HEK293T (cell line): ENCODE data around the gene OVCH1.

Experiments used
- FOXK2 ChIP-seq: fragments of 450-650 bp; IDR thresholded peaks from 2 replicates; pipeline ENCODE4 v1.6.1; 2016; ENCODE audit warnings: mild to moderate bottlenecking
- L3MBTL2 ChIP-seq: fragments of 450-650 bp; conservative IDR thresholded peaks from 2 replicates; pipeline ENCODE4 v1.6.1; 2016; ENCODE audit warnings: mild to moderate bottlenecking
- ZNF384 ChIP-seq: fragments of 450-650 bp; IDR thresholded peaks from 2 replicates; pipeline ENCODE4 v1.6.1; 2016

DNA sequence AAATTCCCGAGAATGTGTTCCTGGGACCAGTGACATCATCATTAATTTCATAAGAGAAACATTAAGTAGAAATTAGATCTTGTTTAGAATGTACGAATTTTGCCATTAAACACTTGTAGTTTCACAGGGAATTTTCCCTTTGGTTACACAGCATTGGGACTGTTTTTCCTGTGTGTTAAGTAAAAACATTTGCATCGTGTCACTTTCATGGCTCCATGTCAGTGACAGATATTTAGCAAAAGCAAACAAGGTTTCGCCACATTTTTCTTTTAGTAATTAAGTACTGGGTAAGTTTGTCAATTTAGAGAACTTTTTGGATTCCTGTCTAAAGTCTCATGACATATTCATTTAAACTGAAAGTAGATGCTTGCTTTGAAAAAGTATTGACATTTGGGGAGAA lies 45.5 kb upstream of the OVCH1 start:
- TF ChIP-seq FOXK2: no peak
- TF ChIP-seq ZNF384: no peak
- TF ChIP-seq L3MBTL2: no peak
